ENCODE data around the gene FIG4.
"Not testable (repeated sequence)": the region's sequence is repeated elsewhere in the genome, so short reads cannot be mapped to it uniquely, and the experiment has no call there.

The FIG4 gene

DNA sequence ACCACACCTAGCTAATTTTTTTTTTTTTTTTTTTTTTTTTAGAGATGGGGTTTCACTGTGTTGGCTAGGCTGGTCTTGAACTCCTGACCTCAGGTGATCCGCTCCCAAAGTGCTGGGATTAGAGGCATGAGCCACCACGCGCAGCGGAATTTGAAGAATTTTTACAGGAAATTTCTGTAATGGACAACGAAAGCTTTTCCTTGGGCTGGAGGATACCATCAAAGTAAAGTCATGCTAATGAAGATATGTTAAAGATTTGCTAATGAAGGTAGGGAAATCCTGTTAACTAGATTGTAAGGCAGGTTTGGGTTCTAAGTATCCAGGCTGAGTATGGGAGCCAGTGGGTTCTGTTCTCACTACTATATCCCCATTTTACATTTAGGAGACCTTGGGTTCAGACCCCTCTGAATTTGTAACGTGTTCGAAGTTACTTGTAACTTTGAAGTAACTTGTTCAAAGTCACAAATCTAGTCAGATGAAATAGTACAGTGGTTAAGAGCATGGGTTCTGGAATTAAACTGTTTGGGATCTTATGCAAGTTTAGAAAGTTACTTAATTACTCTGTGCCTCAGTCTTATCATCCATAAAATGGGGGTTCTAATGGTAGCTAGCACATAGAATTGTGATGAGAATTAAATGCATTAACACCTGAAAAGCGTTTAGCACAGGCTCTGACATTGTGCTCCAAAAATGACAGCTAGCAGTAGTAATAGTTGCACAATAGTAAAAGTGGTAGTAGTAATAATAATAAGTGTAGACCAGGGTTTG, 163.6 kb downstream of the FIG4 start:
- DNase-seq (ENCODE audit: low read depth) = no peak

DNA sequence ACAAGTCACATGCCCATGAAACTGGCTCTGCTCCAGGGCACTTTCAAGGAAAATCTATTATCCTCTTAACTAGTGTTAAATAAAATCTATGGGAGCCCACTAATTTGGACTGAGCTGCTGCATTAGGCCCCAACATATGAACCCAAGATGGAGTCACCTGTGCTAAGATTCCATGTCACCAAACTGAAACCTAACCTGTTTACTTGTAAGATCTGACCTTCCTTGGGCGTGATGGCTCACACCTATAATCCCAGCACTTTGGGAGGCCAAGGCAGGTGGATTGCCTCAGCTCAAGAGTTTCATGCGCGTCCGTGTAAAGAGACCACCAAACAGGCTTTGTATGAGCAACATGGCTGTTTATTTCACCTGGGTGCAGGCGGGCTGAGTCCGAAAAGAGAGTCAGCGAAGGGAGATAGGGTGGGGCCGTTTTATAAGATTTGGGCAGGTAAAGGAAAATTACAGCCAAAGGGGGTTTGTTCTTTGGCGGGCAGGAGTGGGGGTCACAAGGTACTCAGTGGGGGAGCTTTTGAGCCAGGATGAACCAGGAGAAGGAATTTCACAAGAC, 164.5 kb downstream of the FIG4 start:
- DNase-seq (ENCODE audit: low read depth) = not testable (repeated sequence)

DNA sequence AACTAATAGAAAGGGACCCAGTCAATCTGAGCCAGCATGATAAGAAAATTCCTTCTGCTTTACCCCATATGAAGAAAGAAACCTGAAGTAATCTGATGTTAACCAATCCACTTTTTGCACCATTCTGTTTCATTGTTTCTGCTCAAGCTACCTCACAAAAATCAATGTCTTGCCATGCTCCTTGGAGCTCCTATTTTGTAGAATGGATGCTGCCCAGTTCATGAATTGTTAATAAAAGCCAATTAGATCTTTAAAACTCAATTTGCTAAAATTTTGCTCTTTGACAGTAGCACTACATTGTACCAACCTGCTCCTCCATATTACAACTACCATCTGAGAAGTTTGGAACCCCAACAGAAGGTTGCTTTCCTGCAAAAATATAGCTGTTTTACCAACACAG, 170.8 kb downstream of the FIG4 start:
- no peak for DNase-seq (ENCODE audit: low read depth)

DNA sequence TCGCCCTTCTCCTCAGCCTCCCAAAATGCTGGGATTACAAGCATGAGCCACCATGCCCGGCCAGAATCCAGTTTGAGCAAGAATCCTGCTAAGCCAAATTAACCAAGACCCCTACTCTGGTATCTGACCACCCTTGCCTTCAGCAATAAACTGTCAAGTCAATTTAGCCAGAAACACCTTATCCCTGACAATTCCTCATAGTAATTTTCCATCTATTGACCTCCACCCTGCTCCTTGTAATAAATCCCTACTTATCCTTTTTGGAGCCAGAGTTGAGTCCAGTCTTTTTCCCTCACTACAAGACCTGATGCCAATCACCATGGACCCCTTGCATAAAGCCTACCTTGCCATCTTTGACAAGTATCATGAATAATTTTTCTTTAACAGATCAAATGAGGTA, 173.0 kb downstream of the FIG4 start:
- DNase-seq (ENCODE audit: low read depth) = no peak

DNA sequence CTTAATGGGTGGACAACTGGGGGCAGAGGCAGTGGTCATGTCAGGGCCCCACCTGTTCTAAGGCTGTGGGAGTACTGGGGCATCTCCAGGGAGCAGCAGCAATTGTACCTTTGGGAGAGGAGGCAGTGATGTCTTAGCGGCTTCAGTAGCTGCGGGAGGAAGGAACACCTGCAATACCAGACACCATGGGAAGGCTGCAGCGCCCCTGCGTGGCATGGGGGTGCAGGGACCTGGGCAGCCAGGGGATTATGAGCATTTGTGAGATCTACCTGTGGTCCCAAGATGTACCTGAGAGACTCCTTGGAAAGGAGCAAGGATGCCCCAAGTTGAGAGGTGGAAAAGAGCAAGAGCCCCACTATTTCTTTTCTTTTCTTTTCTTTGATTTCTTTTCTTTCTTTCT, 174.9 kb downstream of the FIG4 start:
- no peak for DNase-seq (ENCODE audit: low read depth)

DNA sequence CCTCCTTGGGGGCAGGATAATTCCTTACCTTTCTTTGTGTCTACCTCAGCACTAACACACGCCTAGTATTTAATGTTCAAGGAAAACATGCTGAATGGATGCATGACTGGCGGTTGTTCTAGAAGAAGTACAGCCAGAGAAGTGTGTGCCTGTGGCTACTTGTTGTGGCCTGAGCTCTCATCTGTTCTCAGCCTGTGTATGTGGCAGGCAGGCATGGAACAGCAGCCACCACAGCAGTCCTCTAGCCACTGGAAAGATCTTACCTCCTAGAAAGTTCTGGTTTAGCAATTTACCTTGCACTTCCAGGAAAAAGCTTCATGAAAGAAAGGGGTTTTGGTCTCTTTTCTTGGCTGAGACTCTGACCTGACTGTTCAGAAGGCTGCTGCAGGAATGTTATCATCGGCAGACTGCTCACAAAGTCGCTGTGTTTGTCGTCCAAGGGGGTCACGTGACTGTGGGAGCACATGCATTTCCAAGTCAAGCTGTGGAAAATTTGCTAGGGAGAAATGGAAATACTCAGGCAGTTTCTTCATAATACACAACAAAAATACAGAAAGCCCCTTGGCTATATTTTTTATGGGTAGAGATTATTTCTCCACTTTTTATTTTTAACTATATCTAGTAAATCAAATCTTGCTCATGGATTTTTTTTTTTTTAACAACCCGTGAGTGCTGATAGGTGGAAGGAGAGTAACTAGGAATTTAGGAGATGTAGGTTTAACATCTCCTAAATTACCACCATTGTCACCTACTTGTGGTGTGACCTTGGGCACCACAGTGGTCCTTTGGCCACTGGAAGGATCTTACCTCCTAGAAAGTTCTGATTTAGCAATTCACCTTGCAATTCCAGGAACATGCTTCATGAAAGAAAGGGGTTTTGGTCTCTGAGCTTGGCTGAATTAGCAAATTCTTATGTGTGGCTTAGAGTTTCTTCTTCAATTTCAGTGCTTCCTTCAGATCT, 176.2 kb downstream of the FIG4 start:
- no peak for DNase-seq (ENCODE audit: low read depth)

DNA sequence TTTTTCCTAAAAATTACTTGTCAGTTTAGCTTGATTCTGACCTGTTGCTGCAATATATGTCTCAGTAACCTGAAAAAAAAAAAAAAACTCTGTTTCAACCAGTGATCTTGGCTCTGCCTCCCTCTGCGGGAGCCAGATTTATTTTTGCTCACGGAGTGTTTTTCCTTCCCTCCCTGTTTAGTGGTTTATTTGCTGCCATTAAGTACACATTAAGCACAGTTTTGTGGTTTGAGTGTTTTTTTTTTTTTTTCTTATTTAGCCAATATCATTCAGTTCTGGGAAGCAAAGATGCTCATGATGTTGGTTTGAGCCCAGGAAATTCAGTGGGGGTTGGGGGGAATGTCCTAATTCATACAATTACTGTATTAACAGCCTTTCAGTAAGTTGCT, 176.9 kb downstream of the FIG4 start:
- no peak for DNase-seq (ENCODE audit: low read depth)

DNA sequence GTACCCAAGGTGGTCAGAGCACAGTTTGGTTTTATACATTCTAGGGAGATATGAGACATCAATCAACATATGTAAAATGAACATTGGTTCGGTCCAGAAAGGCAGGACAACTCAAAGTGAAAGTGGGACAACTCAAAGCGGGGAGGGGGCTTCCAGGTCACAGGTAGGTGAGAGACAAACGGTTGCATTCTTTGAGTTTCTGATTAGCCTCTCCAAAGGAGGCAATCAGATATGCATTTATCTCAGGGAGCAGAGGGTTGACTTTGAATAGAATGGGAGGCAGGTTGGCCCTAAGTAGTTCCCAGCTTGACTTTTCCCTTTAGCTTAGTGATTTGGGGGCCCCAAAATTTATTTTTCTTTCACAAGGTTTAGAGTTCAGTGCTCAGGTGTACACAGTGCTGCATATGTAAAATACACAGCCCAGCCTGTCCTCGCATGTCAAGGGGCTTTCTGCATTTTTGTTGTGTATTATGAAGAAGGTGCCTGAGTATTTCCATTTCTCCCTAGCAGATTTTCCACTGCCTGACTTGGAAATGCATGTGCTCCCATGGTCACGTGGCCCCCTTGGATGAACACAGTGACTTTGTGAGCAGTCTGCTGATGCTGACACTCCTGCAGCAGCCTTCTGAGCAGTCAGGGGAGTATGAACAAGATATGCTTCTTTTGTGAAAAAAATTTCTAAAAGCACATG, 178.4 kb downstream of the FIG4 start:
- not testable (repeated sequence) for DNase-seq (ENCODE audit: low read depth)

DNA sequence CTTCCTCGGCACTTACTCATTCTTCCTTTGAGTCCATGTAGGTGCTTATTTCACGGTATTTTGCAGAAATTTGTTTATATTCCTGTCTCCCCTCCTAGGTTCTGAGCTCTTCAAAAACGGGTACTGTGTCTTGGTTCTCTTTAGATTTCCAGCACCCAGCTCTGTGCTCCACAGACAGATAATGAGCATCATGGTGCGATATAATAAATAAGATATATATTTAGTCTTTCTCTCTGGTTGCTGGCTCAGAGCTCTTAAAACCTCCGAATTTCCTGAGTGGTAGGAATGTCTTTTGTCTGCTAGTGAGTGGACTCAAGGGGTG, 179.0 kb downstream of the FIG4 start:
- no peak for DNase-seq (ENCODE audit: low read depth)

DNA sequence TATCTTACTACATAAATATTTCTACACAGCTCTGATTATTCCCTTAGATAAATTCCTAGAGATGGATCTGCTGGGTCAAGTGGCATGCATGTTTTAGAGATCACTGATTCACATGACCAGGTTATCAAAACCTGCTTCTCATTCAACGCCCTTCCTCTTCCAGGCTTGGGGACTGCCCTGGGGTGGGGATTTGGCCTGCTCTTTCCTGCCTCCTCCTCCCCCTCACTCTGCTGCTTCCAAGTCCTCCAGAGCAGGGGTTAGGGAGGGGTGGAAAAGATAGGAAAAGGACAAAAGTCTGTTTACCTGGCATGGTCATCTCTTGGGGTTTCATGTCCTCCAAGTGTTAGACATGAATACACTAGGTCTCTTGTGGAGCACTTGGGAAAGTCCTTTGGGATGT, 181.5 kb downstream of the FIG4 start:
- DNase-seq (ENCODE audit: low read depth) = no peak

DNA sequence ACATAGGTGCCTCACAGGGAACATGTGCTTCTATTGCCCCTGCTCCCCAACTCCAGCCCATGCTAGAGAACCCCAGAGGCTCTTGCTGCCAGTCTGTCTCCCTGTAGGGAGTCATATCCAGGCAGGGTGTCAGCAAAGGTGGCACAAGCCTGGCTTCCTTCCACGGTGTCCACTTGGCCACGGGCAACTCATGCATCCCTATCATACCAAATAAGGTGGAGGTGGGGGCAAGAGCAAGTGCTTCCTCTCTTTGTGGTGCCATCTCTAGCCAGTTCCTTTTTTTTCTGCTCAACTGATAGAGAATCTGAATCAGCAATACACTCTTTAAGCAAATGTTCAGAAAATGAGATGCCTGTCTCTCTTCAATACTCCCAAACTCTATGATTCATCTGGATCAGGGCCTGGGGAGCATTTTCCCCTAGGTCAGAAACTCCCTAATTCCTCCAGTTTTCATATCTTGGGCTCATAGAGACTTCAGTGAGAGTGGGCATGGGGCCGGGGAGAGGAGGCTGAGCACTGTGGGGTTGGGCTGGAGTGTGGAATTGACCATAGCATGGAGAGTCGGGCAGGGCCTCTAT, 182.0 kb downstream of the FIG4 start:
- no peak for DNase-seq (ENCODE audit: low read depth)

DNA sequence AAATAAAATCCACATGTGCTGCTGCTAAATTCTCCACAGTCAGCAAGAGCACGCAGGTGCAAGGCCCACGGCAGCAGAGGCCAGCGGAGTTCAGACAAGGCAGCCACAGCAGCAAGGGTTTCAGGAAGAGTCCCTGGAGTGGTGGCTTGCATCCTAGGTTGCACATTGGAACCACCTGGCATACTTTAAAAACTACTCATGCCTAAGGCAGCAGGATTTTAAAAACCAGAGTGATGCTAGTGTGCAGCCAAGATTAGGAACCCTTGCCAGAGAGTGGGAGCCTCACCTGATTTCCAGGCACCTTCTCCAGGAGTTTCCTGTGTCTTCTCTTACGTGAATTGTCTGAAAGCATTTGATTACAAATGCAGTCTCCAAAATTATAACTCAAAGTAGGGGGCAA, 183.0 kb downstream of the FIG4 start:
- DNase-seq (ENCODE audit: low read depth) = no peak

DNA sequence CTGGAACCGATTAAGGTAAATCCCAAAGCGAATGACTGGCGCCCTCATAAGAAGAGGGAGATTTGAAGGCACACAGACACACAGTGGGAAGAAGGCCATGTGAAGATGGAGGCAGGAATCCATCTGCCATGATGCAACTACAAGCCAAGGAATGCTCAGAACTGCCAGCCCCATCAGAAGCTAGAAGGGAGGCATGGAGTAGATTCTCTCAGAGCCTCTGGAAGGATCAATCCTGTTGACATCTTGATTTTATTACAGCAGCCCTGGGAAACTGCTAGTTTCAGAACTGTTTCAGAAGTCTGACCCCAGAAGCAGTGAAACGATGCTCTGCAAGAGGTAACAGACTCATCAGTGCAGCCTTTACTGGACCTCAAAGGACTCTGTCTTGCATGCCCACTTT, 183.5 kb downstream of the FIG4 start:
- no peak for DNase-seq (ENCODE audit: low read depth)

Measured in stimulated activated CD8-positive, alpha-beta memory T cell treated with anti-CD3 and anti-CD28 coated beads, Interleukin-15, amount 100 ng/mL, for 24 hours (primary cell).